ENCODE results near the gene POGLUT3.

DNA sequence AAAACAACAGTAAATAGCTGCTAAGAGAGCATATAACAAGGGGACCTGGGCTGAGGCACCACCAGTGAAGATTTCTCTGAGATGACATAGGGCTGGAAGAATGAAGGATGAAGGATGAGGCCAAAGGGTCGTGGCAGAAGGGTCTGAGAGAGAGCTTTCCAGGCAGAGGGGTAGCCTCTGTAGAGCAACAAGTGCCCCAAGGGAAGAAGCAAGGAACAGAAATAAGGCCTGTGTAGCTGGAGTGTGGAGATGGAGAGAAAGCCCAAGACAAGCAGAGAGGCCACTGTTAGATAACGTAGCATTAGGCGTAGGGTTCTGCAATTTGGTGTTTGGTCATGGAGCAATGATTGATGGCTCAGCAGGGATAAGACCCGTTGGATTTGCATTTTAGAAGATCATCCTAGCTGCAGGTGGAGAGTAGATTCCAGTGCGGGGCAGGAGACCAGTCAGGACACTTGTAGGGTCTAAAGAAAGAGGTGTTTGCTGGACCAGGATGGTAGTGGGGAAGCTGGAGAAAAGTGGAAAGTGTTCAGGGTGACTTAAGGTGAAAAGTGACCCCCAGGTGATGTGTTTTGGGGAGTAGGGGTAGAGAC is 47.8 kb upstream of the POGLUT3 start:
- TF ChIP-seq, protein P1, sequence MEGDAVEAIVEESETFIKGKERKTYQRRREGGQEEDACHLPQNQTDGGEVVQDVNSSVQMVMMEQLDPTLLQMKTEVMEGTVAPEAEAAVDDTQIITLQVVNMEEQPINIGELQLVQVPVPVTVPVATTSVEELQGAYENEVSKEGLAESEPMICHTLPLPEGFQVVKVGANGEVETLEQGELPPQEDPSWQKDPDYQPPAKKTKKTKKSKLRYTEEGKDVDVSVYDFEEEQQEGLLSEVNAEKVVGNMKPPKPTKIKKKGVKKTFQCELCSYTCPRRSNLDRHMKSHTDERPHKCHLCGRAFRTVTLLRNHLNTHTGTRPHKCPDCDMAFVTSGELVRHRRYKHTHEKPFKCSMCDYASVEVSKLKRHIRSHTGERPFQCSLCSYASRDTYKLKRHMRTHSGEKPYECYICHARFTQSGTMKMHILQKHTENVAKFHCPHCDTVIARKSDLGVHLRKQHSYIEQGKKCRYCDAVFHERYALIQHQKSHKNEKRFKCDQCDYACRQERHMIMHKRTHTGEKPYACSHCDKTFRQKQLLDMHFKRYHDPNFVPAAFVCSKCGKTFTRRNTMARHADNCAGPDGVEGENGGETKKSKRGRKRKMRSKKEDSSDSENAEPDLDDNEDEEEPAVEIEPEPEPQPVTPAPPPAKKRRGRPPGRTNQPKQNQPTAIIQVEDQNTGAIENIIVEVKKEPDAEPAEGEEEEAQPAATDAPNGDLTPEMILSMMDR (IDR thresholded peaks at IDR 0.05), result no peak
- TF ChIP-seq NFE2L2 (conservative IDR thresholded peaks at IDR 0.05; ENCODE audit: low read length) (no peak), POLR2A (IDR thresholded peaks at IDR 0.05; ENCODE audit: low read length) (no peak)

All from A549 (cell line).